WTC11 (cell line): Measurements from ENCODE around the gene ERBB4. TPM values are rescaled to one million over a fixed set of nuclear protein-coding genes. Genes with fewer than 3 reads are reported as not detected.
A peak's percentile ranks its signal among the peaks of the same experiment; 100 is the strongest.

Experiments
- ATAC-seq: fragments of 200-7000 bp; cut with Tn5 transposase; 2 replicates; pipeline ENCODE4 v1.10.0; 2021; ENCODE audit warnings: mild to moderate bottlenecking, moderate library complexity
- CTCF ChIA-PET: fragments of 300-600 bp; sonication (Branson Sonifier 250); formaldehyde crosslinking; loops from one replicate; lab custom pipeline; 2021; ENCODE audit warnings: antibody characterized with exemption; lab: Charles Lee
- POLR2A ChIA-PET: fragments of 350-600 bp; sonication (Branson Sonifier 250); formaldehyde crosslinking; loops from one replicate; lab custom pipeline; 2021; ENCODE audit warnings: antibody characterized with exemption; lab: Charles Lee
- DNase-seq: peaks from one replicate; pipeline ENCODE4 v3.0.0; 2021; ENCODE audit warnings: low spot score
- H3K27ac Mint-ChIP-seq: 2 replicates; pipeline ENCODE4 v1.8.0; 2021; ENCODE audit warnings: mixed read lengths
- H3K27me3 Mint-ChIP-seq: 2 replicates; pipeline ENCODE4 v1.8.0; 2021; ENCODE audit warnings: low read depth, mild to moderate bottlenecking, moderate library complexity, mixed read lengths
- H3K36me3 Mint-ChIP-seq: 2 replicates; pipeline ENCODE4 v1.8.0; 2021; ENCODE audit warnings: mixed read lengths
- H3K4me1 Mint-ChIP-seq: 2 replicates; pipeline ENCODE4 v1.8.0; 2022; ENCODE audit warnings: mixed read lengths
- H3K4me3 Mint-ChIP-seq: 2 replicates; pipeline ENCODE4 v1.8.0; 2021; ENCODE audit warnings: mild to moderate bottlenecking, moderate library complexity, mixed read lengths
- H3K9me3 Mint-ChIP-seq: 2 replicates; pipeline ENCODE4 v1.8.0; 2021; ENCODE audit warnings: mixed read lengths
- CREM ChIP-seq: sonication (generic); formaldehyde crosslinking; IDR thresholded peaks from 2 replicates; pipeline ENCODE4 v1.8.1; 2022; ENCODE audit warnings: mild to moderate bottlenecking, missing genetic modification reagents, moderate library complexity
- FOXP4 ChIP-seq: sonication (generic); formaldehyde crosslinking; IDR thresholded peaks from 2 replicates; pipeline ENCODE4 v1.8.0; 2022; ENCODE audit warnings: mild to moderate bottlenecking, missing genetic modification reagents
- GTF2I ChIP-seq: fragments of 250-450 bp; sonication (Bioruptor Pico); conservative IDR thresholded peaks from 2 replicates; pipeline ENCODE4 v1.4.0; 2021; ENCODE audit warnings: mild to moderate bottlenecking
- JAZF1 ChIP-seq: fragments of 250-450 bp; sonication (Bioruptor Pico); IDR thresholded peaks from 2 replicates; pipeline ENCODE4 v1.9.0; 2021; ENCODE audit warnings: moderate library complexity, mild to moderate bottlenecking, inconsistent platforms
- KAT7 ChIP-seq: sonication (generic); formaldehyde crosslinking; IDR thresholded peaks from 2 replicates; pipeline ENCODE4 v1.8.1; 2023; ENCODE audit warnings: missing genetic modification reagents, mild to moderate bottlenecking, borderline replicate concordance
- MXD4 ChIP-seq: fragments of 250-450 bp; sonication (Bioruptor Pico); IDR thresholded peaks from 2 replicates; pipeline ENCODE4 v1.8.0; 2021; ENCODE audit warnings: mild to moderate bottlenecking, moderate library complexity, borderline replicate concordance
- NR3C1 ChIP-seq: sonication (generic); formaldehyde crosslinking; conservative IDR thresholded peaks from 2 replicates; pipeline ENCODE4 v1.8.1; 2023; ENCODE audit warnings: low read depth, mild to moderate bottlenecking, missing genetic modification reagents
- PRDM15 ChIP-seq: sonication (generic); formaldehyde crosslinking; IDR thresholded peaks from 2 replicates; pipeline ENCODE4 v1.8.0; 2022; ENCODE audit warnings: missing genetic modification reagents
- PRRX2 ChIP-seq: fragments of 250-450 bp; sonication (Bioruptor Pico); IDR thresholded peaks from 2 replicates; pipeline ENCODE4 v1.8.0; 2021; ENCODE audit warnings: mild to moderate bottlenecking
- TP53 ChIP-seq: sonication (generic); formaldehyde crosslinking; IDR thresholded peaks from 2 replicates; pipeline ENCODE4 v1.8.1; 2023; ENCODE audit warnings: mild to moderate bottlenecking, missing genetic modification reagents
- ZBTB21 ChIP-seq: sonication (generic); formaldehyde crosslinking; IDR thresholded peaks from 2 replicates; pipeline ENCODE4 v1.8.1; 2023; ENCODE audit warnings: mild to moderate bottlenecking, missing genetic modification reagents, borderline replicate concordance
- ZNF121 ChIP-seq: sonication (generic); formaldehyde crosslinking; IDR thresholded peaks from 2 replicates; pipeline ENCODE4 v1.8.0; 2023; ENCODE audit warnings: missing genetic modification reagents
- ZNF671 ChIP-seq: fragments of 250-450 bp; sonication (Bioruptor Pico); IDR thresholded peaks from 2 replicates; pipeline ENCODE4 v1.8.0; 2021; ENCODE audit warnings: mild to moderate bottlenecking
- total RNA-seq: library from RNA; stranded (reverse); gene quantifications from 3 replicates; pipeline ENCODE4 v1.2.3, GENCODE V29; 2021
- TF ChIP-seq, protein P1 (sequence below): sonication (generic); formaldehyde crosslinking; IDR thresholded peaks from 2 replicates; pipeline ENCODE4 v1.8.0; 2022; ENCODE audit warnings: mild to moderate bottlenecking, missing genetic modification reagents
- TF ChIP-seq, protein P2 (sequence below): sonication (generic); formaldehyde crosslinking; IDR thresholded peaks from 2 replicates; pipeline ENCODE4 v1.8.1; 2022; ENCODE audit warnings: mild to moderate bottlenecking, moderate library complexity, missing genetic modification reagents
- TF ChIP-seq, protein P3 (sequence below): sonication (generic); formaldehyde crosslinking; IDR thresholded peaks from 2 replicates; pipeline ENCODE4 v1.8.1; 2023; ENCODE audit warnings: mild to moderate bottlenecking, missing genetic modification reagents, moderate library complexity
- TF ChIP-seq, protein P4 (sequence below): sonication (generic); formaldehyde crosslinking; IDR thresholded peaks from 2 replicates; pipeline ENCODE4 v1.8.1; 2023; ENCODE audit warnings: mild to moderate bottlenecking, missing genetic modification reagents, borderline replicate concordance

ERBB4 gene
- total RNA-seq, 1 experiment from 2014 or later = 1.6 TPM

- TF ChIP-seq PRDM15 (CRISPR knock-in tag) = no peak
- TF ChIP-seq, all 79 proteins: peak for 0
- H3K36me3 Mint-ChIP-seq = no peaks in the 10 kb centered on the region
- ATAC-seq = no peak
- ChIA-PET CTCF (no interaction called here), POLR2A (no interaction called here)
- no peaks in the 10 kb centered on the region for H3K9me3 Mint-ChIP-seq
- H3K4me1 Mint-ChIP-seq = peaks cover 10% of the 10 kb centered on the region
- H3K27ac Mint-ChIP-seq = 0 out of 2 replicates have a peak overlapping the region, but pooled peaks have one; percentile 29
- no peak overlapping the region for H3K4me3 Mint-ChIP-seq
- DNase-seq = no peak
- no peaks in the 10 kb centered on the region for H3K27me3 Mint-ChIP-seq
Observed at GRCh38 chr2:211837206-211837605, 701.4 kb downstream of the ERBB4 start.

DNA sequence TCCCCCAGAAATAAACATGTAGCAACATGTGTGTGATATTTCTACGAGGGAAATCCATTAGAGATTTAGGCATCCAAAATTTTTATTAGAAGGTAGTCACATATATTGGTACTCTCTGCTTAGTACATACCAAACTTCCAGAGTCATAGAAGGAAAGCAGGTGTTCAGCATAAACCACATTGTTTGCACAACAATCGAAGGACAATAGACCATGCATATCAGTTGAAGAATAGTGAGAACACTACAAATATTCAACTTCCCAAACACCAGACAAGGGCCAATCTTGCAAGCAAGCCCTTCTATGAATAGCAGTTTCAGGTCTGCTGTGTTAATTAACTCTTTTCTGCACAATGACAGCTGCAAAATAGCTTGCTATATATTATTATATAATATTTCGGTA, 702.2 kb downstream of the ERBB4 start:
- DNase-seq (no peak), ATAC-seq (no peak)
- H3K27me3 Mint-ChIP-seq = no peaks in the 10 kb centered on the region
- H3K27ac Mint-ChIP-seq = no peak overlapping the region
- no peak overlapping the region for H3K4me3 Mint-ChIP-seq
- H3K36me3 Mint-ChIP-seq = no peaks in the 10 kb centered on the region
- TF ChIP-seq KAT7 = no peak
- TF ChIP-seq FOXP4 (CRISPR knock-in tag) = no peak
- no peak for TF ChIP-seq TP53
- TF ChIP-seq, protein P1, sequence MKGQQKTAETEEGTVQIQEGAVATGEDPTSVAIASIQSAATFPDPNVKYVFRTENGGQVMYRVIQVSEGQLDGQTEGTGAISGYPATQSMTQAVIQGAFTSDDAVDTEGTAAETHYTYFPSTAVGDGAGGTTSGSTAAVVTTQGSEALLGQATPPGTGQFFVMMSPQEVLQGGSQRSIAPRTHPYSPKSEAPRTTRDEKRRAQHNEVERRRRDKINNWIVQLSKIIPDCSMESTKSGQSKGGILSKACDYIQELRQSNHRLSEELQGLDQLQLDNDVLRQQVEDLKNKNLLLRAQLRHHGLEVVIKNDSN (CRISPR knock-in tag) = no peak
- no peak for TF ChIP-seq JAZF1 (CRISPR knock-in tag)
- no peak for TF ChIP-seq NR3C1 (CRISPR knock-in tag)
- TF ChIP-seq MXD4 = no peak
- peaks cover 10% of the 10 kb centered on the region for H3K4me1 Mint-ChIP-seq
- ChIA-PET CTCF (no interaction called here), POLR2A (no interaction called here)
- no peaks in the 10 kb centered on the region for H3K9me3 Mint-ChIP-seq

DNA sequence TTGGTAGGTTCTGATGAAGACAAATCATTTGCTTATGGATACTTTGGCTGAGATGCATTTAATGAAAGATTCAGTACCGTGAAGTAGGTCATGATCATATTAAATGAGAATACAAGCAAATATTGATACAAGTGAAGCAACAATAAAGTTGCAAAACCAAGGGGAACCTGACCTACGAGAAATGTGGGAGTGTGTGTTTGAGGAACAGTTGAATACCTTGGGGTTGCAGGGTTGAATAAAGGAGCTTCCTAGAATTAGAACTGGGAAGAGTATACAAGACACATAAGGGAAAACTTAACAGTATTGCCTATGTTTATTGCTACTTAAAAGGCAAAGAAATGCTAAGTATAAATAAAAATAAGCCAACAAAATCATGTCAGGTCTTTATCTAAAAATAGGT, 702.9 kb downstream of the ERBB4 start:
- H3K4me3 Mint-ChIP-seq = no peak overlapping the region
- DNase-seq = no peak
- H3K27me3 Mint-ChIP-seq = no peaks in the 10 kb centered on the region
- ATAC-seq = no peak
- H3K4me1 Mint-ChIP-seq = peaks cover 10% of the 10 kb centered on the region
- no peaks in the 10 kb centered on the region for H3K9me3 Mint-ChIP-seq
- ChIA-PET CTCF (no interaction called here), POLR2A (no interaction called here)
- no peak overlapping the region for H3K27ac Mint-ChIP-seq
- no peaks in the 10 kb centered on the region for H3K36me3 Mint-ChIP-seq
- no peak for TF ChIP-seq FOXP4 (CRISPR knock-in tag)
- TF ChIP-seq ZNF671 = no peak
- TF ChIP-seq GTF2I = no peak
- TF ChIP-seq ZBTB21 (CRISPR knock-in tag) = no peak
- TF ChIP-seq, protein P2, sequence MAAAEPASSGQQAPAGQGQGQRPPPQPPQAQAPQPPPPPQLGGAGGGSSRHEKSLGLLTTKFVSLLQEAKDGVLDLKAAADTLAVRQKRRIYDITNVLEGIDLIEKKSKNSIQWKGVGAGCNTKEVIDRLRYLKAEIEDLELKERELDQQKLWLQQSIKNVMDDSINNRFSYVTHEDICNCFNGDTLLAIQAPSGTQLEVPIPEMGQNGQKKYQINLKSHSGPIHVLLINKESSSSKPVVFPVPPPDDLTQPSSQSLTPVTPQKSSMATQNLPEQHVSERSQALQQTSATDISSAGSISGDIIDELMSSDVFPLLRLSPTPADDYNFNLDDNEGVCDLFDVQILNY (CRISPR knock-in tag) = no peak
- TF ChIP-seq, protein P3, sequence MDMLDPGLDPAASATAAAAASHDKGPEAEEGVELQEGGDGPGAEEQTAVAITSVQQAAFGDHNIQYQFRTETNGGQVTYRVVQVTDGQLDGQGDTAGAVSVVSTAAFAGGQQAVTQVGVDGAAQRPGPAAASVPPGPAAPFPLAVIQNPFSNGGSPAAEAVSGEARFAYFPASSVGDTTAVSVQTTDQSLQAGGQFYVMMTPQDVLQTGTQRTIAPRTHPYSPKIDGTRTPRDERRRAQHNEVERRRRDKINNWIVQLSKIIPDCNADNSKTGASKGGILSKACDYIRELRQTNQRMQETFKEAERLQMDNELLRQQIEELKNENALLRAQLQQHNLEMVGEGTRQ = no peak
- TF ChIP-seq NR3C1 (CRISPR knock-in tag) = no peak
- TF ChIP-seq, protein P4, sequence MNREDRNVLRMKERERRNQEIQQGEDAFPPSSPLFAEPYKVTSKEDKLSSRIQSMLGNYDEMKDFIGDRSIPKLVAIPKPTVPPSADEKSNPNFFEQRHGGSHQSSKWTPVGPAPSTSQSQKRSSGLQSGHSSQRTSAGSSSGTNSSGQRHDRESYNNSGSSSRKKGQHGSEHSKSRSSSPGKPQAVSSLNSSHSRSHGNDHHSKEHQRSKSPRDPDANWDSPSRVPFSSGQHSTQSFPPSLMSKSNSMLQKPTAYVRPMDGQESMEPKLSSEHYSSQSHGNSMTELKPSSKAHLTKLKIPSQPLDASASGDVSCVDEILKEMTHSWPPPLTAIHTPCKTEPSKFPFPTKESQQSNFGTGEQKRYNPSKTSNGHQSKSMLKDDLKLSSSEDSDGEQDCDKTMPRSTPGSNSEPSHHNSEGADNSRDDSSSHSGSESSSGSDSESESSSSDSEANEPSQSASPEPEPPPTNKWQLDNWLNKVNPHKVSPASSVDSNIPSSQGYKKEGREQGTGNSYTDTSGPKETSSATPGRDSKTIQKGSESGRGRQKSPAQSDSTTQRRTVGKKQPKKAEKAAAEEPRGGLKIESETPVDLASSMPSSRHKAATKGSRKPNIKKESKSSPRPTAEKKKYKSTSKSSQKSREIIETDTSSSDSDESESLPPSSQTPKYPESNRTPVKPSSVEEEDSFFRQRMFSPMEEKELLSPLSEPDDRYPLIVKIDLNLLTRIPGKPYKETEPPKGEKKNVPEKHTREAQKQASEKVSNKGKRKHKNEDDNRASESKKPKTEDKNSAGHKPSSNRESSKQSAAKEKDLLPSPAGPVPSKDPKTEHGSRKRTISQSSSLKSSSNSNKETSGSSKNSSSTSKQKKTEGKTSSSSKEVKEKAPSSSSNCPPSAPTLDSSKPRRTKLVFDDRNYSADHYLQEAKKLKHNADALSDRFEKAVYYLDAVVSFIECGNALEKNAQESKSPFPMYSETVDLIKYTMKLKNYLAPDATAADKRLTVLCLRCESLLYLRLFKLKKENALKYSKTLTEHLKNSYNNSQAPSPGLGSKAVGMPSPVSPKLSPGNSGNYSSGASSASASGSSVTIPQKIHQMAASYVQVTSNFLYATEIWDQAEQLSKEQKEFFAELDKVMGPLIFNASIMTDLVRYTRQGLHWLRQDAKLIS (CRISPR knock-in tag) = no peak
- TF ChIP-seq CREM (CRISPR knock-in tag) = no peak
- no peak for TF ChIP-seq ZNF121
- no peak for TF ChIP-seq PRRX2
- TF ChIP-seq, all 79 proteins: peak for 0
